Activated CD4-positive, alpha-beta T cell treated with anti-CD3 and anti-CD28 coated beads for 36 hours (primary cell): Measurements from ENCODE around the gene ANAPC5. TPM values are rescaled to one million over a fixed set of nuclear protein-coding genes. Genes with fewer than 3 reads are reported as not detected.

Source experiments
- ATAC-seq: fragments of 200-7000 bp; cut with Tn5 transposase; one replicate; pipeline ENCODE4 v1.10.0; 2021; ENCODE audit warnings: mild to moderate bottlenecking, moderate library complexity
- CTCF ChIA-PET: fragments of 350-600 bp; sonication (Branson Sonifier 250); formaldehyde crosslinking; loops from one replicate; lab custom pipeline; 2021; ENCODE audit warnings: antibody characterized with exemption; lab: Charles Lee
- POLR2A ChIA-PET: fragments of 350-600 bp; sonication (Branson Sonifier 250); formaldehyde crosslinking; loops from one replicate; lab custom pipeline; 2021; ENCODE audit warnings: antibody characterized with exemption, inconsistent platforms; lab: Charles Lee
- DNase-seq: peaks from one replicate; pipeline ENCODE4 v3.0.0-alpha.2; 2020
- H3K27ac Mint-ChIP-seq: one replicate; pipeline ENCODE4 v1.8.0; 2021; ENCODE audit warnings: mixed read lengths
- H3K27me3 Mint-ChIP-seq: one replicate; pipeline ENCODE4 v1.8.0; 2021; ENCODE audit warnings: mixed read lengths
- H3K36me3 Mint-ChIP-seq: one replicate; pipeline ENCODE4 v1.8.0; 2021; ENCODE audit warnings: low read depth, mixed read lengths
- H3K4me1 Mint-ChIP-seq: one replicate; pipeline ENCODE4 v1.8.0; 2021; ENCODE audit warnings: mixed read lengths
- H3K4me3 Mint-ChIP-seq: one replicate; pipeline ENCODE4 v1.8.0; 2021; ENCODE audit warnings: mild to moderate bottlenecking, moderate library complexity, mixed read lengths
- H3K9me3 Mint-ChIP-seq: one replicate; pipeline ENCODE4 v1.8.0; 2021; ENCODE audit warnings: low read depth, mixed read lengths
- intact Hi-C, 2 experiments: fragments of 100-400 bp; cut with DNase I in 1 of 2; cut with micrococcal nuclease in 1 of 2; formaldehyde crosslinking; loops; one replicate each; pipeline versions ENCODE4 v1.14.2 to v1.15.1; 2022 to 2024; cut with DNase I, micrococcal nuclease
- total RNA-seq, 2 experiments: library from RNA; stranded (reverse); gene quantifications; one replicate each; pipeline ENCODE4 v1.2.3, GENCODE V29; 2021

ANAPC5 gene
- total RNA-seq, result 100 to 1,000 TPM; 113 to 118 TPM

- Mint-ChIP-seq H3K36me3 (peaks cover 4% of the 10 kb centered on the region), H3K27me3 (peaks cover under 1% of the 10 kb centered on the region), H3K4me3 (peak within 1 kb of the TSS; percentile 92), H3K4me1 (peaks cover 24% of the 10 kb centered on the region), H3K27ac (peak within 1 kb of the TSS; percentile 97), H3K9me3 (no peaks in the 10 kb centered on the region)
- DNase-seq (peak; percentile 94), ATAC-seq (peak; percentile 99)
- ChIA-PET POLR2A (interaction anchor here (0.6 to 2.3 kb wide), 4 partner anchors 17 to 928 kb away, joined by 3 to 27 read pairs (median 3); partner anchors contain the start of gene RNF34), CTCF (interaction anchor here (0.6 to 2.8 kb wide), 11 partner anchors 12 to 793 kb away, joined by 3 to 18 read pairs (median 3); partner anchors contain the start of gene RNF34)
- intact Hi-C loops, result loop anchor here (1.0 to 5.0 kb wide), 15 partner anchors 48 to 1175 kb away; partner anchors contain the start of genes CAMKK2 (in 2 of the 2), RNF34 (in 2 of the 2), C12orf43 (in 1 of the 2) and KNTC1 (in 1 of the 2)
Measured at GRCh38 chr12:121351820-121352681, at the start of gene ANAPC5. Gene ANAPC5 (minus strand): TSS chr12:121352411. CDS start chr12:121352340, 71 bp downstream.

GRCh38 chr12:121400332-121401139 lies 48.3 kb upstream of the ANAPC5 start:
- H3K9me3 Mint-ChIP-seq, result no peaks in the 10 kb centered on the region
- peak; percentile 73 for DNase-seq
- H3K27me3 Mint-ChIP-seq, result no peaks in the 10 kb centered on the region
- ChIA-PET POLR2A (interaction anchor here (0.5 to 2.3 kb wide), 18 partner anchors 9 to 1108 kb away, joined by 3 to 27 read pairs (median 4); partner anchors contain the start of genes ANAPC5 and RNU4-1), CTCF (interaction anchor here (0.7 to 2.5 kb wide), 9 partner anchors 9 to 271 kb away, joined by 3 to 21 read pairs (median 8); no protein-coding TSS in a partner anchor)
- ATAC-seq, result peak; percentile 65
- H3K4me1 Mint-ChIP-seq, result peaks cover 37% of the 10 kb centered on the region
- peak overlapping the region; percentile 93 for H3K27ac Mint-ChIP-seq
- intact Hi-C loops, result loop anchor here (1.0 to 5.0 kb wide), 14 partner anchors 48 to 714 kb away; partner anchors contain the start of genes ANAPC5 (in 2 of the 2), CAMKK2 (in 1 of the 2), MLEC (in 1 of the 2) and OASL (in 1 of the 2)
- H3K36me3 Mint-ChIP-seq, result peaks cover 40% of the 10 kb centered on the region
- peak overlapping the region; percentile 86 for H3K4me3 Mint-ChIP-seq

- H3K27me3 Mint-ChIP-seq, result no peaks in the 10 kb centered on the region
- peak; percentile 91 for ATAC-seq
- H3K4me3 Mint-ChIP-seq, result peak within 1 kb of the TSS; percentile 86
- ChIA-PET POLR2A (interaction anchor here (0.6 to 2.3 kb wide), 7 partner anchors 8 to 227 kb away, joined by 3 to 27 read pairs (median 5); partner anchors contain the start of gene ANAPC5), CTCF (interaction anchor here (0.7 to 2.5 kb wide), 8 partner anchors 17 to 272 kb away, joined by 3 to 14 read pairs (median 4); no protein-coding TSS in a partner anchor)
- intact Hi-C loops, result loop anchor here (1.0 to 5.0 kb wide), 14 partner anchors 47 to 713 kb away; partner anchors contain the start of genes ANAPC5 (in 2 of the 2), CAMKK2 (in 1 of the 2), MLEC (in 1 of the 2) and OASL (in 1 of the 2)
- H3K36me3 Mint-ChIP-seq, result peaks cover 35% of the 10 kb centered on the region
- DNase-seq, result peak; percentile 99
- peak within 1 kb of the TSS; percentile 93 for H3K27ac Mint-ChIP-seq
- H3K4me1 Mint-ChIP-seq, result peaks cover 33% of the 10 kb centered on the region
- no peaks in the 10 kb centered on the region for H3K9me3 Mint-ChIP-seq
Measured at GRCh38 chr12:121399391-121400331, 47.5 kb upstream of the ANAPC5 start, which contains the start of gene RNF34. Gene RNF34 (plus strand): TSS chr12:121400118. CDS start chr12:121400213, 95 bp downstream.

- Mint-ChIP-seq H3K9me3 (no peaks in the 10 kb centered on the region), H3K4me3 (peak overlapping the region; percentile 86), H3K27me3 (no peaks in the 10 kb centered on the region), H3K27ac (no peak overlapping the region), H3K4me1 (peaks cover 27% of the 10 kb centered on the region), H3K36me3 (peaks cover 23% of the 10 kb centered on the region)
- POLR2A ChIA-PET, result no interaction called here
- ATAC-seq, result no peak
- CTCF ChIA-PET, result interaction anchor here (1.1 kb wide), 1 partner anchor 45 kb away, joined by 4 read pairs; no protein-coding TSS in a partner anchor
- no peak for DNase-seq
- intact Hi-C loops, result no loop called here
Measured at GRCh38 chr12:121398355-121398754, 46.1 kb upstream of the ANAPC5 start.

- CTCF ChIA-PET, result interaction anchor here (0.8 to 1.1 kb wide), 2 partner anchors 46 to 58 kb away, joined by 4 read pairs; no protein-coding TSS in a partner anchor
Measured at GRCh38 chr12:121397521-121397920, 45.3 kb upstream of the ANAPC5 start.

GRCh38 chr12:121392325-121392716 lies 40.1 kb upstream of the ANAPC5 start:
- intact Hi-C loops, result no loop called here
- Mint-ChIP-seq H3K4me1 (peaks cover 15% of the 10 kb centered on the region), H3K27me3 (no peaks in the 10 kb centered on the region), H3K36me3 (no peaks in the 10 kb centered on the region), H3K27ac (peak overlapping the region; percentile 77), H3K4me3 (no peak overlapping the region), H3K9me3 (no peaks in the 10 kb centered on the region)
- ATAC-seq, result peak; percentile 31
- DNase-seq, result no peak
- ChIA-PET CTCF (interaction anchor here (0.7 to 1.6 kb wide), 4 partner anchors 9 to 58 kb away, joined by 3 to 8 read pairs (median 6); no protein-coding TSS in a partner anchor), POLR2A (interaction anchor here (2.1 kb wide), 1 partner anchor 8 kb away, joined by 11 read pairs; the partner anchor contains the start of gene RNF34)

More at GRCh38 chr12:121397521-121397920, 45.3 kb upstream of the ANAPC5 start:
- intact Hi-C loops, result no loop called here
- H3K9me3 Mint-ChIP-seq, result no peaks in the 10 kb centered on the region
- DNase-seq (no peak), ATAC-seq (no peak)
- H3K27me3 Mint-ChIP-seq, result no peaks in the 10 kb centered on the region
- peaks cover 22% of the 10 kb centered on the region for H3K4me1 Mint-ChIP-seq
- POLR2A ChIA-PET, result interaction anchor here (0.6 kb wide), 1 partner anchor 842 kb away, joined by 3 read pairs; no protein-coding TSS in a partner anchor
- H3K36me3 Mint-ChIP-seq, result peaks cover 17% of the 10 kb centered on the region
- no peak overlapping the region for H3K4me3 Mint-ChIP-seq
- no peak overlapping the region for H3K27ac Mint-ChIP-seq

GRCh38 chr12:121391619-121392324 lies 39.6 kb upstream of the ANAPC5 start:
- peaks cover 15% of the 10 kb centered on the region for H3K4me1 Mint-ChIP-seq
- ChIA-PET CTCF (interaction anchor here (0.6 to 1.6 kb wide), 5 partner anchors 8 to 57 kb away, joined by 3 to 8 read pairs (median 5); no protein-coding TSS in a partner anchor), POLR2A (interaction anchor here (2.1 kb wide), 1 partner anchor 9 kb away, joined by 11 read pairs; the partner anchor contains the start of gene RNF34)
- no peaks in the 10 kb centered on the region for H3K27me3 Mint-ChIP-seq
- DNase-seq, result peak; percentile 62
- peak overlapping the region; percentile 77 for H3K27ac Mint-ChIP-seq
- intact Hi-C loops, result no loop called here
- no peaks in the 10 kb centered on the region for H3K9me3 Mint-ChIP-seq
- H3K36me3 Mint-ChIP-seq, result no peaks in the 10 kb centered on the region
- peak overlapping the region; percentile 26 for H3K4me3 Mint-ChIP-seq
- ATAC-seq, result peak; percentile 78

GRCh38 chr12:121390856-121391255 lies 38.6 kb upstream of the ANAPC5 start:
- ChIA-PET POLR2A (interaction anchor here (2.1 kb wide), 1 partner anchor 10 kb away, joined by 11 read pairs; the partner anchor contains the start of gene RNF34), CTCF (interaction anchor here (0.6 kb wide), 1 partner anchor 353 kb away, joined by 4 read pairs; no protein-coding TSS in a partner anchor)
- no peak overlapping the region for H3K27ac Mint-ChIP-seq
- ATAC-seq (no peak), DNase-seq (no peak)
- H3K4me1 Mint-ChIP-seq, result peaks cover 15% of the 10 kb centered on the region
- H3K27me3 Mint-ChIP-seq, result no peaks in the 10 kb centered on the region
- H3K9me3 Mint-ChIP-seq, result no peaks in the 10 kb centered on the region
- H3K36me3 Mint-ChIP-seq, result no peaks in the 10 kb centered on the region
- intact Hi-C loops, result no loop called here
- no peak overlapping the region for H3K4me3 Mint-ChIP-seq

GRCh38 chr12:121388421-121388981 lies 36.3 kb upstream of the ANAPC5 start:
- intact Hi-C loops, result no loop called here
- no peak for ATAC-seq
- ChIA-PET POLR2A (no interaction called here), CTCF (no interaction called here)
- no peak overlapping the region for H3K27ac Mint-ChIP-seq
- no peak overlapping the region for H3K4me3 Mint-ChIP-seq
- no peaks in the 10 kb centered on the region for H3K36me3 Mint-ChIP-seq
- peaks cover 15% of the 10 kb centered on the region for H3K4me1 Mint-ChIP-seq
- H3K27me3 Mint-ChIP-seq, result no peaks in the 10 kb centered on the region
- H3K9me3 Mint-ChIP-seq, result no peaks in the 10 kb centered on the region
- DNase-seq, result peak; percentile 23
